ENCODE measurements around the gene MDFI.

DNA sequence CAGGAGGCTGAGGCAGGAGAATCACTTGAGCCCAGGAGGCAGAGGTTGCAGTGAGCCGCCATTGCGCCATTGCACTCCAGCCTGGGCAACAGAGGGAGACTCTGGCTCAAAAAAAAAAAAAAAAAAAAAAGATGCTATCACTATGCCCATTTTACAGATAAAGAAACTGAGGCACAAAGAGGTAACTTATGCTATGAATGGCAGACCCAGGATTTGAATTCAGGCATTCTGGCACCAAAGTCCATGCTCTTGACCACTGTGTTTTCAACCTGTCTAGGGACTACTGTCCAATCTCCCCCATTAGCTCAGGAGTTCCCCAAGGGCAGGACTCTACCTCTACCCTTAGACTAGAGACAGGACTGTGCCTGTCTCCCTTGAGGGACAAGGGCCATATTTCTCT lies 9.1 kb upstream of the MDFI start:
- TF ChIP-seq CTCF (IDR thresholded peaks at IDR 0.05): no peak
- TF ChIP-seq POLR2A (IDR thresholded peaks at IDR 0.05): no peak

All from testis (tissue), 2 donors.